ENCODE measurements around the gene CAPN1. TPM values are rescaled to one million over a fixed set of nuclear protein-coding genes. Genes with fewer than 3 reads are reported as not detected.
"Not testable (repeated sequence)": the region's sequence is repeated elsewhere in the genome, so short reads cannot be mapped to it uniquely, and the experiment has no call there.

CAPN1 gene
- total RNA-seq, 1 donor from 2014 or later = 217 TPM

- no peaks in the 10 kb centered on the region for H4K20me1 ChIP-seq (ENCODE audit: insufficient read depth, low read length)
- Mint-ChIP-seq H3K9me3 (ENCODE audit: unreplicated experiment) (peaks cover 5% of the 10 kb centered on the region), H3K4me1 (ENCODE audit: low read depth, unreplicated experiment) (no peaks in the 10 kb centered on the region), H3K4me3 (ENCODE audit: unreplicated experiment) (no peak overlapping the region), H3K36me3 (ENCODE audit: low read depth, unreplicated experiment) (peaks cover 6% of the 10 kb centered on the region), H3K27ac (ENCODE audit: unreplicated experiment) (no peak overlapping the region), H3K27me3 (ENCODE audit: low read depth, unreplicated experiment) (peaks cover 15% of the 10 kb centered on the region)
- no peak overlapping the region for H3K4me2 ChIP-seq (ENCODE audit: low read length)
- H3K27ac ChIP-seq (ENCODE audit: low read depth, low read length) = no peak overlapping the region
- no peak for FAIRE-seq
- H3K9ac ChIP-seq (ENCODE audit: low read length) = no peak overlapping the region
- peaks cover 6% of the 10 kb centered on the region for H3K9me3 ChIP-seq (ENCODE audit: insufficient read depth, low read depth, low read length)
- H3K27me3 ChIP-seq (ENCODE audit: insufficient read depth, low read length) = peaks cover 5% of the 10 kb centered on the region
- DNase-seq (ENCODE audit: low read depth) = no peak
- no peaks in the 10 kb centered on the region for H3K79me2 ChIP-seq (ENCODE audit: insufficient read depth, low read length)
- H3K36me3 ChIP-seq (ENCODE audit: insufficient read depth, low read length) = no peaks in the 10 kb centered on the region
- no peak for TF ChIP-seq EZH2 (IDR thresholded peaks at IDR 0.05; ENCODE audit: insufficient read depth, low read length)
- TF ChIP-seq, protein P1, sequence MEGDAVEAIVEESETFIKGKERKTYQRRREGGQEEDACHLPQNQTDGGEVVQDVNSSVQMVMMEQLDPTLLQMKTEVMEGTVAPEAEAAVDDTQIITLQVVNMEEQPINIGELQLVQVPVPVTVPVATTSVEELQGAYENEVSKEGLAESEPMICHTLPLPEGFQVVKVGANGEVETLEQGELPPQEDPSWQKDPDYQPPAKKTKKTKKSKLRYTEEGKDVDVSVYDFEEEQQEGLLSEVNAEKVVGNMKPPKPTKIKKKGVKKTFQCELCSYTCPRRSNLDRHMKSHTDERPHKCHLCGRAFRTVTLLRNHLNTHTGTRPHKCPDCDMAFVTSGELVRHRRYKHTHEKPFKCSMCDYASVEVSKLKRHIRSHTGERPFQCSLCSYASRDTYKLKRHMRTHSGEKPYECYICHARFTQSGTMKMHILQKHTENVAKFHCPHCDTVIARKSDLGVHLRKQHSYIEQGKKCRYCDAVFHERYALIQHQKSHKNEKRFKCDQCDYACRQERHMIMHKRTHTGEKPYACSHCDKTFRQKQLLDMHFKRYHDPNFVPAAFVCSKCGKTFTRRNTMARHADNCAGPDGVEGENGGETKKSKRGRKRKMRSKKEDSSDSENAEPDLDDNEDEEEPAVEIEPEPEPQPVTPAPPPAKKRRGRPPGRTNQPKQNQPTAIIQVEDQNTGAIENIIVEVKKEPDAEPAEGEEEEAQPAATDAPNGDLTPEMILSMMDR (IDR thresholded peaks at IDR 0.05; ENCODE audit: insufficient read depth, low read depth, low read length) = no peak
- no peak overlapping the region for H2AFZ ChIP-seq (ENCODE audit: low read depth, low read length)
- no peaks in the 10 kb centered on the region for H3K4me1 ChIP-seq (ENCODE audit: insufficient read depth, low read length)
- no peak overlapping the region for H3K4me3 ChIP-seq (ENCODE audit: insufficient read depth, low read depth, low read length)
Measured at GRCh38 chr11:65246506-65246905, 64.8 kb downstream of the CAPN1 start.

GRCh38 chr11:65248184-65248710, 66.5 kb downstream of the CAPN1 start:
- not testable (repeated sequence) for H3K9me3 ChIP-seq (ENCODE audit: insufficient read depth, low read depth, low read length); H3K9ac ChIP-seq (ENCODE audit: low read length); DNase-seq (ENCODE audit: low read depth); H4K20me1 ChIP-seq (ENCODE audit: insufficient read depth, low read length); H3K9me3 Mint-ChIP-seq (ENCODE audit: unreplicated experiment); H3K4me3 ChIP-seq (ENCODE audit: insufficient read depth, low read depth, low read length); H3K79me2 ChIP-seq (ENCODE audit: insufficient read depth, low read length); H3K27me3 Mint-ChIP-seq (ENCODE audit: low read depth, unreplicated experiment); H3K27ac ChIP-seq (ENCODE audit: low read depth, low read length); H3K4me3 Mint-ChIP-seq (ENCODE audit: unreplicated experiment); H3K27ac Mint-ChIP-seq (ENCODE audit: unreplicated experiment); H3K4me2 ChIP-seq (ENCODE audit: low read length); H3K4me1 ChIP-seq (ENCODE audit: insufficient read depth, low read length); H3K27me3 ChIP-seq (ENCODE audit: insufficient read depth, low read length); H3K36me3 ChIP-seq (ENCODE audit: insufficient read depth, low read length); H2AFZ ChIP-seq (ENCODE audit: low read depth, low read length); FAIRE-seq; H3K36me3 Mint-ChIP-seq (ENCODE audit: low read depth, unreplicated experiment); H3K4me1 Mint-ChIP-seq (ENCODE audit: low read depth, unreplicated experiment)

GRCh38 chr11:65251476-65251875, 69.7 kb downstream of the CAPN1 start:
- Histone ChIP-seq H2AFZ (ENCODE audit: low read depth, low read length) (no peak overlapping the region), H3K9me3 (ENCODE audit: insufficient read depth, low read depth, low read length) (no peaks in the 10 kb centered on the region), H3K4me1 (ENCODE audit: insufficient read depth, low read length) (no peaks in the 10 kb centered on the region), H3K4me2 (ENCODE audit: low read length) (no peak overlapping the region), H3K27ac (ENCODE audit: low read depth, low read length) (no peak overlapping the region), H3K36me3 (ENCODE audit: insufficient read depth, low read length) (no peaks in the 10 kb centered on the region), H3K9ac (ENCODE audit: low read length) (no peak overlapping the region), H3K27me3 (ENCODE audit: insufficient read depth, low read length) (no peaks in the 10 kb centered on the region), H4K20me1 (ENCODE audit: insufficient read depth, low read length) (no peaks in the 10 kb centered on the region), H3K4me3 (ENCODE audit: insufficient read depth, low read depth, low read length) (no peak overlapping the region), H3K79me2 (ENCODE audit: insufficient read depth, low read length) (no peaks in the 10 kb centered on the region)
- no peak overlapping the region for H3K27ac Mint-ChIP-seq (ENCODE audit: unreplicated experiment)
- no peaks in the 10 kb centered on the region for H3K9me3 Mint-ChIP-seq (ENCODE audit: unreplicated experiment)
- no peaks in the 10 kb centered on the region for H3K36me3 Mint-ChIP-seq (ENCODE audit: low read depth, unreplicated experiment)
- DNase-seq (ENCODE audit: low read depth) (no peak), FAIRE-seq (no peak)
- no peak overlapping the region for H3K4me3 Mint-ChIP-seq (ENCODE audit: unreplicated experiment)
- no peaks in the 10 kb centered on the region for H3K4me1 Mint-ChIP-seq (ENCODE audit: low read depth, unreplicated experiment)
- TF ChIP-seq, protein P1 (IDR thresholded peaks at IDR 0.05; ENCODE audit: insufficient read depth, low read depth, low read length) = no peak
- no peak for TF ChIP-seq EZH2 (IDR thresholded peaks at IDR 0.05; ENCODE audit: insufficient read depth, low read length)
- peaks cover 9% of the 10 kb centered on the region for H3K27me3 Mint-ChIP-seq (ENCODE audit: low read depth, unreplicated experiment)
